H7 (cell line): Measurements from ENCODE around the gene DDR2. TPM values are rescaled to one million over a fixed set of nuclear protein-coding genes. Genes with fewer than 3 reads are reported as not detected.

Experiments used
- DNase-seq: peaks from one replicate; pipeline ENCODE4 v3.0.0; 2012
- H3K27me3 ChIP-seq: 2 replicates; pipeline ENCODE4 v1.6.0; 2011; ENCODE audit warnings: mild to moderate bottlenecking, low read length; ENCODE audit not compliant: control insufficient read depth, insufficient read depth
- H3K36me3 ChIP-seq: replicated peaks from 2 replicates; pipeline ENCODE4 v1.5.1; 2011; ENCODE audit warnings: low read length; ENCODE audit not compliant: control insufficient read depth, insufficient read depth
- H3K4me3 ChIP-seq: 2 replicates; pipeline ENCODE4 v1.5.1; 2011; ENCODE audit warnings: low read depth, mild to moderate bottlenecking, control low read depth, low read length, moderate library complexity; ENCODE audit not compliant: insufficient read depth
- total RNA-seq: library from RNA; depleted of rRNA; stranded (reverse); fragments of >200 nt; shearing (Covaris generic); gene quantifications from 2 replicates; pipeline ENCODE4 v1.2.3, GENCODE V29; 2014

Gene DDR2
- total RNA-seq, 1 experiment from 2014 or later: 0.17 TPM

DNA sequence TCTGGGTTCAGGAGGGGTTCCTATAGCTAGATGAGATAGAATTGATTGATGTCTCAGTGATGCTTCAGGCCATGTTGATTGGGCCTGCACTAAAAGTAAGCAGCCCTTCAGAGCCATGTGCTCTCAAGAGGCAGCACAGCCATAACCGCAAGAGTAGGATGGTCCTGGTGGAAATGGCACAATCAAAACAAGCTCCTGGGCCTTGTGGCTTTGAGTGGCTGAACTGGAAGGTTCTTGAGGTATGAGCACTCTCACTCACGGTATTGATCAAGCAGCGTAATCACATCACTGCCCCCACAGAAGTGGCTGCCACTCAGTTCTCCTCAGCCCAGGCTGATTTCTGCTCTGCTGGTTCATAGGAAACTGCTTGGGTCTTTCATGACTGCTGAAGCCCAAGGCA, 76.0 kb downstream of the DDR2 start:
- Histone ChIP-seq H3K36me3 (no peaks in the 10 kb centered on the region), H3K27me3 (no peaks in the 10 kb centered on the region), H3K4me3 (no peak overlapping the region)
- DNase-seq: no peak

DNA sequence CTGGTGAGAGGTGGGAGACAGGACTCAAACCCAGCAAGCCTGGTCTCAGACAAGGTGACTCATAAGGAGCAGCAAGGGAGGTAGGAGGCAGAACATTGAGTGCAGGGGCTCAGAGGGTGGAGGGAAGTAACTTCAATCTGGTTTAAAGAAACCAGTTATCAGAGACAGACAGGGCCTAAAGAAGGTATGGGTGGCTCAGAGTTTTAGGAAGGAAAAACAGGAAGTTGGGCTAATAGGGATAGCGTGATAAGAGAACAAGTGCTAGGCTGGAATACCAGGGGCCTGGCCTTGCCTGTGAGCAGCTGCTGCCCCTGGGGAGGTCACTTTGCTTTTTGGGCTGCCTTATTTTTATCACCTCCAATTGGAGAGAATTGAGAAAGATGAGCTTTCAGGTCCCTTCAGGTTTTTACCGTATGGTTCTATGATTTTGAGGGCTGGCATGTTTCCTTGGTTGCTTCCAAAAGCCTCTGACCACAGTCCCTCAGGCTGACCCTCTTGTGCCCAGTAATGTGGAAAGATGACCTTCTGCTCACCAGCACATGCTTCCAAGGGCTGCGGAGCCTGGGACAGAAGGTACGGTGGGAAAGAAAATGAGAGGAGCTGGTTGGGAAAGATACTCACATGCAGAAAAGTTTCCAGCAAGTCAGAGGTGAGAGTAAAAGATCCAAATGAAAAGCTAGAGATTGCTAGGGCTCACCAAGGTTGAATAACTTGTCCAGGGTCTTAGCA, 77.0 kb downstream of the DDR2 start:
- Histone ChIP-seq H3K36me3 (no peaks in the 10 kb centered on the region), H3K27me3 (no peaks in the 10 kb centered on the region), H3K4me3 (no peak overlapping the region)
- no peak for DNase-seq

DNA sequence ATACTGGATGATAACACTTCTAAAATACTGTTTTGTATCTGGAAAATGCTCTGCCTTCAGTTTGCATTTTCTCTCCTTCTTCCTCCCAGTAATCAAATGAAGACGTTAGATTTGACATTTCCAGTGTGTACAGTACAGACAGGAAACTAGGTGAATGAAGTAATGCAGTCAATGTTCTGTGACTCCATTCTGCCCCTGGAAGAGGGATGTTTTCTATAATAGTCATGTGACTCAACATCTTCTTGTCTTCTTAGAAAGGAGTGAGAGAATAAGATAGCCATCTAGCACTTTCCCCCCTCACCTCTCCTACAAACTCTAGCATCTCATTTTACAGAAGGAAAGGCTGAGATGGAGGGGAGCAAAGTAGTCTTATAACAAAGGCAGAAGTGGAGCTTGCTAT, 77.6 kb downstream of the DDR2 start:
- no peaks in the 10 kb centered on the region for H3K27me3 ChIP-seq
- DNase-seq: no peak
- H3K36me3 ChIP-seq: no peaks in the 10 kb centered on the region
- no peak overlapping the region for H3K4me3 ChIP-seq

DNA sequence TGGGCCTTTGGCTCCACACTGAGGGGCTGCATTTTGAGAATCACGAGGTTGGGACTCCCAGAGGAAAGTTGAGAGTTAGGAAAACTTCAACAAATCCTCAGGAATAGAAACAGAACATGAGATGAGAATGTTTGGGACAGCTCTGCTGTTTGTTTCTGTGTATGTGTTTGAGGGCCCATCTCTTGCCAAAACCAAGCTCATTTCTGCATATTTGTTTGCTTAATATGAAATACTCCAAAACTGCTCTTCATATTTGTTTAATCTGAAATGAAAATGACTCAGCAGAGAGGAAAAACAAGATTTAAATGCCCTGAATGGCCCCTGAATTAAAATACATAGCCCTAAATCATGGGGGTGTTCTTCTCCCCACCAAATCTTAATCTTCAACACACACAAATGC, 78.1 kb downstream of the DDR2 start:
- Histone ChIP-seq H3K27me3 (no peaks in the 10 kb centered on the region), H3K36me3 (no peaks in the 10 kb centered on the region), H3K4me3 (no peak overlapping the region)
- DNase-seq: no peak

DNA sequence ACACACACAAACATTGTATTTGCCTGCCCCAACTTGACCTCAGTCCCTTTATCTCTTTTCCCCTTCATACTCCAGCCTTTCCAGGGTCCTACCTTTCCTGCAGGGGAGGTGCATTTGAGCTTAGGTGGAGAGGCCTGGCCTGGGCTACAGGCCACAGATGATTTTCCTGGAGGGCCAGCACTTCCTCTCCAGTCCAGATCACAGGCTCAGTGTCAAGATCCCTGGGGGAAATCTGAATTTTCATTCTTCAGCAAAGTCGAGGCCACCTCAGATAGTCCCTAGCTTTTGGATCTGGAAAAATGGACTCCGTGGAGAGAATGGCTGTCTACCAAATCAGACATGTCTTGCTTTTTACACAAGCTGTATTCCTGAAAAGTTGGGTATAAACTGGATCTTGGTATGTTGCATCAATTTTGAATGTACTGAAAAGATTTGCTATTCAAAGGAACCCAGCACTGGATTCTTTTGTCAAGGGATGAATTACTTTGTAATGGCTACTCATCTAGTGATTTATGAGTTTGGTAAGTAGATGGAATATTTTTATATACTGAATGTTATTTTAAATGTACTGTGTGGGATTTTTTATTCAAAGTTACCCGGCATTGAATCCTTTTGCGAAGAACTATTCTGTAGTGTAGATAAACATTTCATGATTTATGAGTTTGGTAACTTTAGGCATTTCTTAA, 78.7 kb downstream of the DDR2 start:
- Histone ChIP-seq H3K4me3 (no peak overlapping the region), H3K27me3 (no peaks in the 10 kb centered on the region), H3K36me3 (no peaks in the 10 kb centered on the region)
- DNase-seq: no peak

DNA sequence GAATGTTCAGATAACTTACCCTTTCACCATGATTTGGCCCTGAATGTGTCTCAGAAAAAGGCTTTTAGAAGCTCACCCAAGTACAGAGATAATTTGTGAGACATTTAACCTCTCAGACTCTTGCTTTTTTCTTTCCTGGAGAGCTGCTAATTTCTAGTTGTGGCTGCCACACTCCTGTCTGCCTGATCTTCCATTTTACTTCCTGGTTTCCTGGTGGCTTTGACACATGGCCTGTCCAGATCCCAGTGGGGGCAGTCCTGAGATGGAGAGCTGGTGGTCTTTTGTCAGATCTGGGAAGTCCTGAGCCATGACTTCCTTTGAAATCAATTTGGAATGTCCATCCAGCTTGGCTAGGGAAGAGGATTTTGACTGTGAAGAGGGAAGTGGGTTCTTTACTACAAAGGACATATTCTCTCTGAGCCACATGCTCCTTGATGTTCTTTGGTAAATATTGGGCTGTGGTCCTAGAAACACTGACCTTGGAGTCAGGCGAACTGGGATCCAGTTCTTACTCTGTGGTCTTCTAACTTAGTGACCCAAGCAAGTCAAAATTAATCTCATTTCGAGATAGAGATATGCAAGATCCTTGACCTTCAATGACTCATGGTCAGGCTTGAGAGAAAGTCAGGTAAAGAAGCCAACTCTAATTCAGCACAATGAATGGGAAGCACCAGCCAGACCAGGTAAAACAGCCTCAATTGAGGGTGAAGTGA, 80.2 kb downstream of the DDR2 start:
- Histone ChIP-seq H3K4me3 (no peak overlapping the region), H3K27me3 (no peaks in the 10 kb centered on the region), H3K36me3 (no peaks in the 10 kb centered on the region)
- DNase-seq: no peak

DNA sequence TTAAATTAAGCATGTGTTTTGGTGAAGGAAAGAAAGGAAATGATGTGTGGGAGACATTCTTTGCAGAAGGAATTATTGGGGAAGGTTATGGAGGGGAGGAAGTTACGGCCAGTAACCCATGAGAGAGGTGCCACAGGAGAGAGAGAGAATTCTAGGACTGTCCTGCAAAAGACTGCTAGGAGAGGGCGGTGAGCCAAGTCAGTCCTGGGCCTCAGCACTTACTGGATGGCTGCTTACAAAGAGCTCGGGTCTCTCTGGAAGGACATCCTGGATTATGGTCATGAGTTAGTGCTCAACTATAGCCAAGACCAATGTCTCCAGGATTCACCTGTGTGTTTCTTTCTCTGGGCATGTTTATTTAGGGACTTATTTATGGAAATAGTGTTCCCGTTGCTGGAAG, 83.9 kb downstream of the DDR2 start:
- Histone ChIP-seq H3K4me3 (no peak overlapping the region), H3K36me3 (no peaks in the 10 kb centered on the region), H3K27me3 (no peaks in the 10 kb centered on the region)
- DNase-seq: no peak

DNA sequence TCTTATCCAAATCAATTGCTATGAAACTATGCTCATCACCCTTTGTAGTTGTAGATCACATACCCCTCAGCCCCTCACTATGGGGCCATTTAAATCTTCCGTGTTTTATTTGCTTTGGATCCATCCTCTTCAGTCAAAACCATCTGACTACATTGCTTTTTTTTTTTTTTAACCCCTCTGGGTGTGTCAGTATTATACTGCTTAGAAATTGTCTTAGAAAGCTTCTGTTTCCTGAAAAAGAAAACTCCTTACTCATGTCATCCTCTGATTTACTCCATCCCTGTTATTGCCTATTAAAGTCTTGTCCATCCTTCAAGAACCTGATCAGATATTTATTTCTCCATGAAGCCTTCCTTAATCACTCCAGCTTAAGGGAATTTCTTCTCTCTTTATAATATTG, 84.3 kb downstream of the DDR2 start:
- no peak overlapping the region for H3K4me3 ChIP-seq
- DNase-seq: no peak
- no peaks in the 10 kb centered on the region for H3K36me3 ChIP-seq
- no peaks in the 10 kb centered on the region for H3K27me3 ChIP-seq

DNA sequence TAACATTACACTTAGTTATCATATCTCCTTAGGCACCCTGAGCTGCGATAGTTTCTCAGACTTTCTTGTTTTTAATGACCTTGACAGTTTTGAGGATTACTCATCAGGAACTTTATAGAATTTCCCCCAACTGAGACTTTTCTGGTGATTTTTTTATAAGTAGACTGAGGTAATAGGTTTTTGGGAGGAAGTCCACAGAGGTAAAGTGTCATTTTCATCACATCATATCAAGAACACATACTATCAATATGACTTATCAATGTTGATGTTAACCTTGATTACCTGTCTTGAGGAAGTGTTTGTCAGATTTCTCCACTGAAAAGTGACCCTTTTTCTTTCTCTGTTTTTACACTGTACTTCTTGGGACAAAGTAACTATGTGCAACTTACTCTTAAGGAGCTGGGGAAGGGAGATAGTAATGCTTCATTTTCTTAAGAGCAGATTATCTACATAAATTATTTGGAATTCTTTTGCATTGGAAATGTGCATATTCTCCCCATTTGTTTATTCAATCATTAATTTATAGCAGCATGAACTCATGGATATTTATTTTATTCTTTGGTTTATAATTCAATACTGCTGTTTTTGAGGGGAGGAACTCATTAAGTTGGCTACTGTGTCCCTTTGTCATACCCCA, 85.4 kb downstream of the DDR2 start:
- Histone ChIP-seq H3K4me3 (no peak overlapping the region), H3K27me3 (no peaks in the 10 kb centered on the region), H3K36me3 (no peaks in the 10 kb centered on the region)
- DNase-seq: no peak

DNA sequence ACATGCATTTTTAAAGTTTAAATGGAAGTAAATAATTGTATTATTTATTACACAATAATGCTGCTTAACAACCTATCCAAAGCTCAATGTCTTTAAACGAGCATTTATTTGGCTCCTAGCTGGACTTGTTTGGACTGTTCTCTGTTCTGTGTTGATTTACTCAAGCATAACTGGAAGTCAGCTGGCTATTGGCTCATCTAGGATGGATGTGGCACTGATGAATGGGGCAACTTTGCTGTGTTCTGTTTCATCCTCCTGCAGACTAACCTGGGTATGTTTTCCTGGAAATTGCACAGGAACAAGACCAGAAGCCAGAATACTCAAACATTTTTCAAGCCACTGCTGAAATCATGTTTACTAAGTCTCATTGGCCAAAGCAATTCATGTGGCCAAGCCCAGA, 87.4 kb downstream of the DDR2 start:
- Histone ChIP-seq H3K4me3 (no peak overlapping the region), H3K27me3 (no peaks in the 10 kb centered on the region), H3K36me3 (no peaks in the 10 kb centered on the region)
- DNase-seq: no peak

DNA sequence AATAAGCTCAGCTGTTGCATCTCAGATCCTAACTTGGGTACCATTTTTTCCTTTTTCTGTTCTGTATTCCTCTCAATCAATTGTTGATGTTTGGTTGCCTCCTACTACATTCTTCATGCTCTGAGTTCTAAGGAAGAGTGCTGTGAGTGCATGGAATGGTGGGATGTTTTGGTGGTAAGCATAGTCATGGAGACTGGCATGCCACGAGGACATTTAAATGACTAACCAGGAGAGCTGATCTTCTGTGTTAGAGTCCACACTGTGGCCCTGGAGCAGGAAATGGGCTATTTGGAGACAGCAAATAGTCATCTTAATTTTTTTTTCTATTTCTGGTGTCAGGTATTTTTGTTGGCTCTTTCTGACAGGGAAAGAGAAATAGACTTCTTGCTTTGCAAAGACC, 88.7 kb downstream of the DDR2 start:
- DNase-seq: no peak
- H3K27me3 ChIP-seq: no peaks in the 10 kb centered on the region
- H3K36me3 ChIP-seq: no peaks in the 10 kb centered on the region
- H3K4me3 ChIP-seq: no peak overlapping the region

DNA sequence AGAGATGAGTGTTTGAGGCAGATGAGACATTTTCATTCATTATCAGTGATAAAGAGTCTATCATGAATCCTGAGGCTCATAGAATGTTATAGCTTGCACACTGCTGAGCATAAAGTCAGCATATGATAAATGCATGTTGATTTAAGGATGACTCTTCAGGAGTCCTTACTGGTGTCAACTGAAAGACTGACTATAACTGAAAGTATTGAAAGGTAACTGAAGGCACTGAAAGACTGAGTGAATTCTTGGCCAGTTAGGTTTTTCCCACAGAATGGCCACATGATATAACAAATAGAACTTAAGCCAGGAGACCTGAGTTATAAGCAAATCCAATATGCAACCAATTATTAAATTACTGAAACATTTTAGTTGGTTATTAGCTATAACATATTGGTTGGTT, 89.2 kb downstream of the DDR2 start:
- DNase-seq: no peak
- Histone ChIP-seq H3K27me3 (no peaks in the 10 kb centered on the region), H3K4me3 (no peak overlapping the region), H3K36me3 (no peaks in the 10 kb centered on the region)

DNA sequence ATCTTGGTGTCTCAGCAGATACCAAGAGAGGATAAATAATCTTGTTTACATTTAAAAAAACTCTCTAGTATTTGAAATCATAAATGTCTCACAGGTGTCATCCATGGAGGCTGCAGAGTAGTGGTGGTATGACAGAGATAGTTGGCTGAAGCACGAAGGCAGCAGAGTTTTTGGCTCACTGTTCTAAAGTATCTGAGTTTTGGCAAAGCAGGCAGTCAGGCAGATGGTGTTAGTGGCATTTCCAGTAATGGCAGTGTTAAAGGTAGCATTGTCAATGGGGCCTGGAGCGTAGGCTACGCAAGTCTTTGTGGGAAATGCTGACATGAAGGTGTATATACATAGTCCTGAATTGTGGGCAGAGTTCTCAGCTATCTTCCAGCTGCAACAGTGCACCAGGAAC, 89.8 kb downstream of the DDR2 start:
- Histone ChIP-seq H3K36me3 (no peaks in the 10 kb centered on the region), H3K27me3 (no peaks in the 10 kb centered on the region), H3K4me3 (no peak overlapping the region)
- no peak for DNase-seq

DNA sequence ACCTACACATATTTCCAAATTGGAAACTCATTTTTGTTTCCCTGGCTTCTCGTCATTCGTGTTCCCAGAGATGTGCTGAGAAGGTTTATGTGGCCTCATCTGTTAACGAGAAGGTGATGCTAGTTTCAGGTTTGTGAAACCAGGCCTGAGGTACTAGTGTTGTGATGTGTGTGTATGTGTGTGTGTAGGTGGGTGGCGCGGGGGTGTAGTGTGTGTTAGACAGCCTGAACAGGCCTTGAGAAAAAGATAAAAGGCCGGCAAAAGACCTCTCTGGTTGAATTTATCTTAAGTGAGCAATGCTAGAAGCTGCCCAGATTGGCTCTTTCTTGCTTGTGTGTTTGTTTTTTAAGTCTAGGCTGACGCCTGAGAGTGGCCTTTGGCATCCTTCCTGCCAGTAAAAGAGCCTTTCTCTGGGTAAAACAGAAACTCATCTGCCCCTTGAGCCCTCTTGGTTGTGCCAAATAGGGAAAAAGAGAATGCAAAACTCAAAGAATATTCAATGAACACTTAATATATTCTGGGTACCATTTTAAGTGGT, 92.4 kb downstream of the DDR2 start:
- DNase-seq: no peak
- Histone ChIP-seq H3K36me3 (no peaks in the 10 kb centered on the region), H3K27me3 (no peaks in the 10 kb centered on the region), H3K4me3 (no peak overlapping the region)
